Fibroblast of villous mesenchyme (primary cell): Measurements from ENCODE around the gene LRSAM1. TPM values are rescaled to one million over a fixed set of nuclear protein-coding genes. Genes with fewer than 3 reads are reported as not detected.
A peak's percentile ranks its signal among the peaks of the same experiment; 100 is the strongest.

Source experiments
- DNase-seq: peaks from one replicate; pipeline ENCODE4 v3.0.0-alpha.2; 2010; ENCODE audit warnings: low read depth
- H3K4me3 ChIP-seq: 2 replicates; pipeline ENCODE4 v1.5.1; 2011; ENCODE audit warnings: low read depth, mild to moderate bottlenecking, low read length
- small RNA-seq: library from RNA; depleted of rRNA; stranded (forward); fragments of <200 nt; gene quantifications from one replicate; pipeline ENCODE3, GENCODE V24; 2012
- total RNA-seq: library from RNA; depleted of rRNA; stranded (reverse); fragments of >200 nt; gene quantifications from 2 replicates; pipeline ENCODE4 v1.2.3, GENCODE V29; 2012
- TF ChIP-seq, protein P1 (sequence below): IDR thresholded peaks from 2 replicates; pipeline ENCODE4 v1.5.1; 2012; ENCODE audit warnings: low read depth, mild to moderate bottlenecking, low read length; ENCODE audit not compliant: insufficient read depth

The LRSAM1 gene
- total RNA-seq, 1 donor: 12.5 TPM

DNA sequence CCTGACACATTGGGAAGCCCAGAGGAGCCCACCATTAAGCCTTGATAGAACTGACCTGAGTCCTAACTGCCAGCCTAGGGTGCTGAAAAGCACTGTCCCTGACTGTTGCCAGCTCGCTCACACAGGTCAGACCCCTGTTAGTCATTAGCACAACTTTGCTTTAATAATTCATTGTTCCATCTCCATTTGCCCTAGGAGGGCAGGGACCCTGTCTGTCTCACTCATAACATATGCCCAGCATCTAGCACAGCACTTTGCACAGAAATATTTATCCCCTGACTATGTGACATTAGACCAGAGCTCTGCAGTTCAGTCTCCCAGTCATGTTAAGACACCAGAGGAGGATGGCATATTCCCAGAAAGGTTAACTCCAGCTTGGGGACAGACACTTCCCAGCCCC, 99.0 kb downstream of the LRSAM1 start:
- TF ChIP-seq, protein P1, sequence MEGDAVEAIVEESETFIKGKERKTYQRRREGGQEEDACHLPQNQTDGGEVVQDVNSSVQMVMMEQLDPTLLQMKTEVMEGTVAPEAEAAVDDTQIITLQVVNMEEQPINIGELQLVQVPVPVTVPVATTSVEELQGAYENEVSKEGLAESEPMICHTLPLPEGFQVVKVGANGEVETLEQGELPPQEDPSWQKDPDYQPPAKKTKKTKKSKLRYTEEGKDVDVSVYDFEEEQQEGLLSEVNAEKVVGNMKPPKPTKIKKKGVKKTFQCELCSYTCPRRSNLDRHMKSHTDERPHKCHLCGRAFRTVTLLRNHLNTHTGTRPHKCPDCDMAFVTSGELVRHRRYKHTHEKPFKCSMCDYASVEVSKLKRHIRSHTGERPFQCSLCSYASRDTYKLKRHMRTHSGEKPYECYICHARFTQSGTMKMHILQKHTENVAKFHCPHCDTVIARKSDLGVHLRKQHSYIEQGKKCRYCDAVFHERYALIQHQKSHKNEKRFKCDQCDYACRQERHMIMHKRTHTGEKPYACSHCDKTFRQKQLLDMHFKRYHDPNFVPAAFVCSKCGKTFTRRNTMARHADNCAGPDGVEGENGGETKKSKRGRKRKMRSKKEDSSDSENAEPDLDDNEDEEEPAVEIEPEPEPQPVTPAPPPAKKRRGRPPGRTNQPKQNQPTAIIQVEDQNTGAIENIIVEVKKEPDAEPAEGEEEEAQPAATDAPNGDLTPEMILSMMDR: no peak
- H3K4me3 ChIP-seq: no peak overlapping the region
- DNase-seq: no peak

DNA sequence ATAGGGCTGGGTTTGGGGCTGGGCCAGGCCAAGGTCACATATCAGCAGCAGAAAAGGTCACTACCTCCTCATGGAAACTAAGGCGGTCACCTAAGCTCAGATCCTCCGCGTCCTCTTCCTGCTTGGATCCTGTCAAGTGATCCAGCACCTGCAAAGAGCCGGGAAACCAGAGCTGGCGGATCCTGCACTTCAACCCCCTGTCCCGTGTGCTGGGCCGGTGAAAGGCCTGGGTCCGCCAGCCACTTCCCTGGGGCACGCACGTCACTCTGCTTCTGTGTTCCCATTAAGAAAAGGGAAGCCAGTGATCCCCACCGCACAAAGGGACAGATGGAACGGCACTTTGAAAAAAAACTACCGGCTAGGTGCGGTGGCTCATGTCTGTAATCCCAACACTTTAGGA, 99.4 kb downstream of the LRSAM1 start:
- no peak overlapping the region for H3K4me3 ChIP-seq
- no peak for DNase-seq
- TF ChIP-seq, protein P1: no peak

Small RNA genes within 50 kb of the gene (small RNA-seq; reads per million reads assigned to genes)
- not detected for gene RF00019
- 431 reads per million, percentile 98 among the genes with 10 or more reads in this experiment for gene SNORA65

Other genes with a start within 250 kb of the LRSAM1 start
- 0.86 and 1.3 TPM in 2 replicates for gene GARNL3, start 186.7 kb upstream of the LRSAM1 start, total RNA-seq
- gene SLC2A8, start 54.3 kb upstream of the LRSAM1 start, total RNA-seq: 8.2 and 9.3 TPM in 2 replicates
- 10.6 and 12.5 TPM in 2 replicates for gene ZNF79, start 27.1 kb upstream of the LRSAM1 start, total RNA-seq
- 798 and 844 TPM in 2 replicates for gene RPL12, start 104 bp upstream of the LRSAM1 start, total RNA-seq
- gene STXBP1, start 160.8 kb downstream of the LRSAM1 start, total RNA-seq: 12.6 and 19.9 TPM in 2 replicates